CD14-positive monocyte (primary cell): Measurements from ENCODE around the gene CACNA1C. TPM values are rescaled to one million over a fixed set of nuclear protein-coding genes. Genes with fewer than 3 reads are reported as not detected.

Experiments
- DNase-seq, 3 donors: peaks; one replicate each; pipeline ENCODE4 v3.0.0-alpha.2; 2011 to 2022
- H2AFZ ChIP-seq: 2 replicates; pipeline ENCODE4 v1.6.0; 2012; ENCODE audit warnings: mild to moderate bottlenecking, low read depth, low read length, inconsistent platforms; ENCODE audit not compliant: insufficient read depth, poor library complexity, severe bottlenecking
- H3K27ac ChIP-seq, 2 donors: 1 replicate in 1 of 2; 2 replicates in 1 of 2; pipeline ENCODE4 v1.5.1; 2012 to 2013; ENCODE audit warnings: low read length in 2 of 2, control low read depth in 1 of 2, inconsistent platforms in 1 of 2, low read depth in 1 of 2, mild to moderate bottlenecking in 1 of 2
- H3K27me3 ChIP-seq, 2 donors: one replicate each; pipeline versions ENCODE4 v1.6.0 to v1.6.1; 2011 to 2013; ENCODE audit warnings: low read length in 2 of 2; ENCODE audit not compliant: control insufficient read depth in 2 of 2, insufficient read depth in 2 of 2
- H3K36me3 ChIP-seq, 2 donors: replicated peaks in 1 of 2; 1 replicate in 1 of 2; 2 replicates in 1 of 2; pipeline versions ENCODE4 v1.5.1 to v1.6.1; 2012 to 2013; ENCODE audit warnings: low read length in 2 of 2, control low read depth in 1 of 2, inconsistent platforms in 1 of 2, mild to moderate bottlenecking in 1 of 2; ENCODE audit not compliant: insufficient read depth in 2 of 2, control insufficient read depth in 1 of 2
- H3K4me1 ChIP-seq, 2 donors: 1 replicate in 1 of 2; 2 replicates in 1 of 2; pipeline versions ENCODE4 v1.5.1 to v1.6.1; 2012 to 2013; ENCODE audit warnings: low read length in 2 of 2, control low read depth in 1 of 2, inconsistent platforms in 1 of 2, mild to moderate bottlenecking in 1 of 2, moderate library complexity in 1 of 2; ENCODE audit not compliant: insufficient read depth in 2 of 2, control insufficient read depth in 1 of 2
- H3K4me2 ChIP-seq: replicated peaks from 2 replicates; pipeline ENCODE3; 2012; ENCODE audit warnings: low read length, moderate library complexity, mild to moderate bottlenecking; ENCODE audit not compliant: poor library complexity, severe bottlenecking; ENCODE audit errors: extremely low read depth
- H3K4me3 ChIP-seq, 3 experiments: fragments of 200-600 bp in 1 of 3; sonication (generic) in 1 of 3; replicated peaks in 1 of 3; 1 replicate in 2 of 3; 2 replicates in 1 of 3; pipeline ENCODE4 v1.5.1; 2011 to 2013; ENCODE audit warnings: low read length in 3 of 3, mild to moderate bottlenecking in 3 of 3, control low read depth in 2 of 3, low read depth in 2 of 3, inconsistent platforms in 1 of 3, moderate library complexity in 1 of 3
- H3K79me2 ChIP-seq: 2 replicates; pipeline ENCODE4 v1.6.0; 2012; ENCODE audit warnings: mild to moderate bottlenecking, control low read depth, inconsistent platforms, low read length, moderate library complexity; ENCODE audit not compliant: insufficient read depth
- H3K9ac ChIP-seq: 2 replicates; pipeline ENCODE4 v1.6.0; 2017; ENCODE audit warnings: low read length, mild to moderate bottlenecking; ENCODE audit not compliant: insufficient read depth, poor library complexity, severe bottlenecking
- H3K9me3 ChIP-seq, 2 donors: replicated peaks in 1 of 2; 1 replicate in 1 of 2; 2 replicates in 1 of 2; pipeline versions ENCODE4 v1.5.1 to v1.6.1; 2012 to 2013; ENCODE audit warnings: low read length in 2 of 2, control low read depth in 1 of 2; ENCODE audit not compliant: control insufficient read depth in 1 of 2, insufficient read depth in 1 of 2
- H4K20me1 ChIP-seq: 2 replicates; pipeline ENCODE4 v1.6.0; 2012; ENCODE audit warnings: mild to moderate bottlenecking, low read length, control low read depth, moderate library complexity; ENCODE audit not compliant: insufficient read depth
- H3K27ac Mint-ChIP-seq, 7 donors: one replicate each; pipeline ENCODE4 v1.8.0; 2020; ENCODE audit warnings: mild to moderate bottlenecking in 7 of 7, mixed read lengths in 7 of 7, moderate library complexity in 6 of 7, inconsistent platforms in 2 of 7
- H3K27me3 Mint-ChIP-seq, 3 donors: one replicate each; pipeline ENCODE4 v1.8.0; 2021 to 2022; ENCODE audit warnings: low read depth in 3 of 3, mild to moderate bottlenecking in 3 of 3, mixed read lengths in 3 of 3, moderate library complexity in 3 of 3, inconsistent platforms in 1 of 3
- H3K36me3 Mint-ChIP-seq, 2 donors: one replicate each; pipeline ENCODE4 v1.8.0; 2020; ENCODE audit warnings: mixed read lengths in 2 of 2, inconsistent platforms in 1 of 2, mild to moderate bottlenecking in 1 of 2
- H3K4me1 Mint-ChIP-seq: one replicate; pipeline ENCODE4 v1.8.0; 2020; ENCODE audit warnings: mild to moderate bottlenecking, mixed read lengths
- H3K4me3 Mint-ChIP-seq, 2 donors: one replicate each; pipeline ENCODE4 v1.8.0; 2020; ENCODE audit warnings: mild to moderate bottlenecking in 2 of 2, mixed read lengths in 2 of 2, moderate library complexity in 1 of 2
- H3K9me3 Mint-ChIP-seq, 7 donors: one replicate each; pipeline ENCODE4 v1.8.0; 2020 to 2022; ENCODE audit warnings: mixed read lengths in 7 of 7, mild to moderate bottlenecking in 6 of 7, moderate library complexity in 6 of 7, inconsistent platforms in 2 of 7
- CTCF ChIP-seq: fragments of 200-600 bp; IDR thresholded peaks from one replicate; pipeline ENCODE4 v1.8.0; 2022; ENCODE audit warnings: antibody characterized with exemption, mild to moderate bottlenecking
- WGBS: methylation state at CpG from one replicate; pipeline ENCODE4 v1.1.5; 2013; ENCODE audit warnings: missing lambda C conversion rate; ENCODE audit not compliant: insufficient coverage; 5-methylcytosine and 5-hydroxymethylcytosine counted together
- intact Hi-C, 2 donors: fragments of 100-400 bp; cut with micrococcal nuclease; formaldehyde crosslinking; loops; one replicate each; pipeline versions ENCODE4 v1.15.0 to v1.15.1; 2023
- polyA plus RNA-seq, 3 donors: library from polyadenylated mRNA; depleted of rRNA in 1 of 3; unstranded in 2 of 3; stranded (reverse) in 1 of 3; fragments of 300-500 nt in 2 of 3; fragments of >200 nt in 1 of 3; fragmentation: Illumina TruSeq in 2 of 3; gene quantifications; 1 replicate in 2 of 3; 2 replicates in 1 of 3; pipeline ENCODE4 v1.2.3, GENCODE V29; 2012 to 2021

The CACNA1C gene
- polyA plus RNA-seq, 3 donors: not detected

- Mint-ChIP-seq H3K27ac (no peak overlapping the region), H3K27me3 (no peaks in the 10 kb centered on the region), H3K4me1 (peaks cover under 1% of the 10 kb centered on the region), H3K9me3 (no peaks in the 10 kb centered on the region), H3K4me3 (no peak overlapping the region), H3K36me3 (no peaks in the 10 kb centered on the region)
- Histone ChIP-seq H3K4me1 (peaks cover 13 to 17% of the 10 kb centered on the region in 2 donors), H4K20me1 (no peaks in the 10 kb centered on the region), H3K79me2 (no peaks in the 10 kb centered on the region), H3K9ac (no peak overlapping the region), H3K4me3 (no peak overlapping the region), H3K36me3 (no peaks in the 10 kb centered on the region), H3K4me2 (no peak overlapping the region), H3K9me3 (no peaks in the 10 kb centered on the region), H3K27ac (no peak overlapping the region), H3K27me3 (no peaks in the 10 kb centered on the region), H2AFZ (no peak overlapping the region)
- no peak for TF ChIP-seq CTCF
- 51% methylated on average over 19 of the region's 20 CpGs for WGBS
- intact Hi-C loops: no loop called here
- peak in 1 of 3 donors; percentile 2 for DNase-seq
Measured at GRCh38 chr12:2454601-2455177, 401.9 kb downstream of the CACNA1C start.

- intact Hi-C loops: no loop called here
- no peaks in the 10 kb centered on the region for H3K9me3 Mint-ChIP-seq
- H3K4me1 Mint-ChIP-seq: no peaks in the 10 kb centered on the region
- no peak overlapping the region for H3K4me3 Mint-ChIP-seq
- no peak for TF ChIP-seq CTCF
- Histone ChIP-seq H3K27me3 (no peaks in the 10 kb centered on the region), H3K9ac (no peak overlapping the region), H3K4me3 (no peak overlapping the region), H3K79me2 (no peaks in the 10 kb centered on the region), H2AFZ (no peak overlapping the region), H3K4me1 (peaks cover 13 to 17% of the 10 kb centered on the region in 2 donors), H4K20me1 (no peaks in the 10 kb centered on the region), H3K4me2 (no peak overlapping the region), H3K36me3 (no peaks in the 10 kb centered on the region), H3K9me3 (no peaks in the 10 kb centered on the region), H3K27ac (no peak overlapping the region)
- WGBS: 100% methylated on average over 8 of the region's 9 CpGs
- DNase-seq: no peak
- H3K36me3 Mint-ChIP-seq: no peaks in the 10 kb centered on the region
- no peaks in the 10 kb centered on the region for H3K27me3 Mint-ChIP-seq
- no peak overlapping the region for H3K27ac Mint-ChIP-seq
Measured at GRCh38 chr12:2455410-2455809, 402.6 kb downstream of the CACNA1C start.
